ENCODE measurements around the gene SPAG5.

SPAG5 gene

DNA sequence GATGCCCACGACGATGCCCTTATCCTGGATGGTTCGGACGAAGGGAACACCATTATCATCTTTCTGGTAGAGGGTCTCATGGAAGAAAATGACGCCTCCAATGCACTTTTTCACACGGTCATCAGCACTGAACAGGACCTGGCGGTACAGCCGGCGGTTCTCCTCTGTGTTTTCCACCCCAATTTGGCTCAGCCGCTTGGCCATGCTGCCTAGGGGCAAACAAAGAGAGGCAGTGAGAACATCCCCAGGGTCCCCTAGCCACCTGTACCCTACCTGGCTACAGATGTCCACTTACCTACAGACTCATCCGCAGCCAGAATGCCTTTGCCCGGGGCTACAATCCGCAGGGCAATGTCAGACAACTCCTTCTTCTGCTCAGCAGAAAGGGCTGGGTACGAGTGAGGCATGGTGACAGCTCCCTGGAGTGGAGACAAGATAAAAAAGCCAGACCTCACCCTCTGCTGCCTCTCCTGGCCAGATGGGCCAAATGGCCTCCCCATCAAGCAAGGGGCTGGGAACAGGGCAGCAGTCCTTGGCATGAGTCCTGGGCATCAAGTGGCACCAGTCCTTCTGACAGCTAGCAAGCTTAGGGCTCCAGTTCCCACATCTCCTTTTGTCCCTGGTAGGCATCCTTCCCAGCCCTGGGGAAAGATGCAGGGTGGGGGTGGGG lies 23.6 kb downstream of the SPAG5 start:
- no peak overlapping the region for H3K4me3 ChIP-seq (ENCODE audit: low read depth, low read length, poor library complexity, severe bottlenecking)
- no peak overlapping the region for H3K27ac ChIP-seq (ENCODE audit: low read depth, low read length, poor library complexity, severe bottlenecking)
- no peaks in the 10 kb centered on the region for H3K9me2 ChIP-seq (ENCODE audit: low read depth, low read length)
- no peaks in the 10 kb centered on the region for H3K27me3 ChIP-seq (ENCODE audit: insufficient read depth, low read length)
- H3F3A ChIP-seq (ENCODE audit: insufficient read depth, low read length) = no peaks in the 10 kb centered on the region; the same call in 1 of the 2 replicates
- no peaks in the 10 kb centered on the region for H4K20me1 ChIP-seq (ENCODE audit: insufficient read depth, low read length)
- peak; percentile 22; the same call in 1 of the 2 replicates for TF ChIP-seq CTCF (IDR thresholded peaks at IDR 0.05; ENCODE audit: low read length)
- TF ChIP-seq EZH2 (IDR thresholded peaks at IDR 0.05; ENCODE audit: borderline replicate concordance, low read length) = no peak
- peak overlapping the region; percentile 58; the same call in 1 of the 2 replicates for H3K4me2 ChIP-seq (ENCODE audit: low read length)
- H3K79me2 ChIP-seq (ENCODE audit: insufficient read depth, low read length) = 0 out of 2 replicates have a peak, but pooled peaks cover 5% of the 10 kb centered on the region
- H3K9ac ChIP-seq (ENCODE audit: low read length) = no peak overlapping the region; the same call in 1 of the 2 replicates
- H3K36me3 ChIP-seq (ENCODE audit: insufficient read depth, low read length) = peaks cover 56% of the 10 kb centered on the region
- no peaks in the 10 kb centered on the region for H3K9me3 ChIP-seq (ENCODE audit: low read length)
- H2AFZ ChIP-seq (ENCODE audit: low read length) = no peak overlapping the region
- peaks cover 35% of the 10 kb centered on the region for H3K4me1 ChIP-seq (ENCODE audit: insufficient read depth, low read length, severe bottlenecking)

GRCh38 chr17:28574526-28574925 lies 24.3 kb downstream of the SPAG5 start:
- H3K27ac ChIP-seq (ENCODE audit: low read depth, low read length, poor library complexity, severe bottlenecking) = no peak overlapping the region
- peaks cover 5% of the 10 kb centered on the region; the same call in 1 of the 2 replicates for H3K79me2 ChIP-seq (ENCODE audit: insufficient read depth, low read length)
- peaks cover 42% of the 10 kb centered on the region for H3K4me1 ChIP-seq (ENCODE audit: insufficient read depth, low read length, severe bottlenecking)
- H3K9ac ChIP-seq (ENCODE audit: low read length) = no peak overlapping the region
- no peaks in the 10 kb centered on the region for H3K9me3 ChIP-seq (ENCODE audit: low read length)
- no peak for TF ChIP-seq EZH2 (IDR thresholded peaks at IDR 0.05; ENCODE audit: borderline replicate concordance, low read length)
- TF ChIP-seq CTCF (IDR thresholded peaks at IDR 0.05; ENCODE audit: low read length) = peak; percentile 5; the same call in 1 of the 2 replicates
- H2AFZ ChIP-seq (ENCODE audit: low read length) = no peak overlapping the region
- H4K20me1 ChIP-seq (ENCODE audit: insufficient read depth, low read length) = no peaks in the 10 kb centered on the region
- H3K4me3 ChIP-seq (ENCODE audit: low read depth, low read length, poor library complexity, severe bottlenecking) = no peak overlapping the region
- H3K4me2 ChIP-seq (ENCODE audit: low read length) = no peak overlapping the region
- H3F3A ChIP-seq (ENCODE audit: insufficient read depth, low read length) = no peaks in the 10 kb centered on the region; the same call in 1 of the 2 replicates
- H3K9me2 ChIP-seq (ENCODE audit: low read depth, low read length) = no peaks in the 10 kb centered on the region
- H3K36me3 ChIP-seq (ENCODE audit: insufficient read depth, low read length) = peaks cover 49% of the 10 kb centered on the region
- H3K27me3 ChIP-seq (ENCODE audit: insufficient read depth, low read length) = no peaks in the 10 kb centered on the region

GRCh38 chr17:28573966-28574480 lies 24.8 kb downstream of the SPAG5 start:
- TF ChIP-seq EZH2 (IDR thresholded peaks at IDR 0.05; ENCODE audit: borderline replicate concordance, low read length) = no peak
- no peak for TF ChIP-seq CTCF (IDR thresholded peaks at IDR 0.05; ENCODE audit: low read length)

More at GRCh38 chr17:28573966-28574480, 24.8 kb downstream of the SPAG5 start:
- no peaks in the 10 kb centered on the region for H3F3A ChIP-seq (ENCODE audit: insufficient read depth, low read length)
- H3K4me2 ChIP-seq (ENCODE audit: low read length) = no peak overlapping the region
- H3K27me3 ChIP-seq (ENCODE audit: insufficient read depth, low read length) = no peaks in the 10 kb centered on the region
- peaks cover 46% of the 10 kb centered on the region for H3K4me1 ChIP-seq (ENCODE audit: insufficient read depth, low read length, severe bottlenecking)
- no peaks in the 10 kb centered on the region for H4K20me1 ChIP-seq (ENCODE audit: insufficient read depth, low read length)
- H3K79me2 ChIP-seq (ENCODE audit: insufficient read depth, low read length) = peaks cover 5% of the 10 kb centered on the region; the same call in 1 of the 2 replicates
- no peaks in the 10 kb centered on the region for H3K9me3 ChIP-seq (ENCODE audit: low read length)
- H3K9ac ChIP-seq (ENCODE audit: low read length) = no peak overlapping the region
- no peak overlapping the region for H3K27ac ChIP-seq (ENCODE audit: low read depth, low read length, poor library complexity, severe bottlenecking)
- no peak overlapping the region for H3K4me3 ChIP-seq (ENCODE audit: low read depth, low read length, poor library complexity, severe bottlenecking)
- no peaks in the 10 kb centered on the region for H3K9me2 ChIP-seq (ENCODE audit: low read depth, low read length)
- peaks cover 44% of the 10 kb centered on the region for H3K36me3 ChIP-seq (ENCODE audit: insufficient read depth, low read length)
- H2AFZ ChIP-seq (ENCODE audit: low read length) = no peak overlapping the region
